NT2/D1 (cell line): Measurements from ENCODE around the gene BMS1.

Source experiments
- DNase-seq: peaks from one replicate; pipeline ENCODE4 v3.0.0-alpha.2; 2011; ENCODE audit warnings: low read depth, low spot score
- H3K27me3 ChIP-seq: 2 replicates; pipeline ENCODE4 v1.6.0; 2011; ENCODE audit warnings: mild to moderate bottlenecking; ENCODE audit not compliant: insufficient read length, insufficient read depth
- H3K36me3 ChIP-seq: 2 replicates; pipeline ENCODE4 v1.6.1; 2011; ENCODE audit warnings: mild to moderate bottlenecking, low read length, mixed read lengths; ENCODE audit not compliant: insufficient read depth, insufficient read length
- H3K4me1 ChIP-seq: 2 replicates; pipeline ENCODE4 v1.5.1; 2011; ENCODE audit not compliant: insufficient read depth, insufficient read length
- H3K4me3 ChIP-seq: 2 replicates; pipeline ENCODE4 v1.5.1; 2011; ENCODE audit warnings: low read depth; ENCODE audit not compliant: insufficient read length
- H3K9ac ChIP-seq: 2 replicates; pipeline ENCODE4 v1.6.0; 2011; ENCODE audit warnings: low read depth; ENCODE audit not compliant: insufficient read length
- H3K9me3 ChIP-seq: 2 replicates; pipeline ENCODE4 v1.5.1; 2011; ENCODE audit warnings: mild to moderate bottlenecking, low read length; ENCODE audit not compliant: insufficient read depth
- SUZ12 ChIP-seq: IDR thresholded peaks from 2 replicates; pipeline ENCODE4 v1.6.1; 2011; ENCODE audit not compliant: insufficient read length, insufficient read depth; ENCODE audit errors: extremely low read depth
- YY1 ChIP-seq: IDR thresholded peaks from 2 replicates; pipeline ENCODE4 v1.6.1; 2011; ENCODE audit not compliant: insufficient read length, insufficient read depth
- ZNF274 ChIP-seq: IDR thresholded peaks from 2 replicates; pipeline ENCODE4 v1.6.1; 2011; ENCODE audit warnings: mild to moderate bottlenecking, low read depth, low read length

The BMS1 gene

GRCh38 chr10:42876476-42876875, 93.9 kb downstream of the BMS1 start:
- no peak for DNase-seq
- Histone ChIP-seq H3K27me3 (no peaks in the 10 kb centered on the region), H3K36me3 (no peaks in the 10 kb centered on the region), H3K9me3 (no peaks in the 10 kb centered on the region), H3K4me1 (peaks cover 4% of the 10 kb centered on the region), H3K4me3 (no peak overlapping the region), H3K9ac (no peak overlapping the region)
- TF ChIP-seq SUZ12 (no peak), YY1 (no peak), ZNF274 (no peak)

GRCh38 chr10:42876945-42877344, 94.3 kb downstream of the BMS1 start:
- Histone ChIP-seq H3K4me3 (no peak overlapping the region), H3K27me3 (no peaks in the 10 kb centered on the region), H3K36me3 (no peaks in the 10 kb centered on the region), H3K4me1 (peaks cover 4% of the 10 kb centered on the region), H3K9me3 (no peaks in the 10 kb centered on the region), H3K9ac (no peak overlapping the region)
- DNase-seq, result no peak
- TF ChIP-seq YY1 (no peak), ZNF274 (no peak), SUZ12 (no peak)

GRCh38 chr10:42877496-42878030, 95.0 kb downstream of the BMS1 start:
- Histone ChIP-seq H3K9ac (no peak overlapping the region), H3K9me3 (peaks cover 6% of the 10 kb centered on the region; the same call in 1 of the 2 replicates), H3K36me3 (no peaks in the 10 kb centered on the region), H3K4me1 (peaks cover 4% of the 10 kb centered on the region), H3K27me3 (no peaks in the 10 kb centered on the region), H3K4me3 (no peak overlapping the region)
- no peak for DNase-seq
- no peak for TF ChIP-seq SUZ12
- no peak for TF ChIP-seq ZNF274
- no peak for TF ChIP-seq YY1

GRCh38 chr10:42878134-42878820, 95.7 kb downstream of the BMS1 start:
- Histone ChIP-seq H3K9ac (no peak overlapping the region), H3K27me3 (no peaks in the 10 kb centered on the region), H3K4me3 (no peak overlapping the region), H3K9me3 (peaks cover 11% of the 10 kb centered on the region; the same call in 1 of the 2 replicates), H3K36me3 (no peaks in the 10 kb centered on the region), H3K4me1 (peaks cover 4% of the 10 kb centered on the region)
- DNase-seq, result no peak
- TF ChIP-seq ZNF274, result no peak
- TF ChIP-seq YY1, result no peak
- no peak for TF ChIP-seq SUZ12

GRCh38 chr10:42878821-42879195, 96.2 kb downstream of the BMS1 start:
- no peak for TF ChIP-seq SUZ12
- no peak for TF ChIP-seq YY1
- TF ChIP-seq ZNF274, result no peak
- H3K9ac ChIP-seq, result no peak overlapping the region

GRCh38 chr10:42879380-42880254, 97.0 kb downstream of the BMS1 start:
- peaks cover 11% of the 10 kb centered on the region; the same call in 1 of the 2 replicates for H3K9me3 ChIP-seq
- DNase-seq, result no peak
- H3K4me1 ChIP-seq, result peaks cover 4% of the 10 kb centered on the region
- no peak overlapping the region for H3K9ac ChIP-seq
- no peak overlapping the region for H3K4me3 ChIP-seq
- TF ChIP-seq SUZ12 (no peak), YY1 (no peak), ZNF274 (no peak)
- no peaks in the 10 kb centered on the region for H3K36me3 ChIP-seq
- H3K27me3 ChIP-seq, result no peaks in the 10 kb centered on the region

More at GRCh38 chr10:42878821-42879195, 96.2 kb downstream of the BMS1 start:
- H3K4me1 ChIP-seq, result peaks cover 4% of the 10 kb centered on the region
- DNase-seq, result no peak
- H3K27me3 ChIP-seq, result no peaks in the 10 kb centered on the region
- H3K4me3 ChIP-seq, result no peak overlapping the region
- peaks cover 11% of the 10 kb centered on the region; the same call in 1 of the 2 replicates for H3K9me3 ChIP-seq
- no peaks in the 10 kb centered on the region for H3K36me3 ChIP-seq

- Histone ChIP-seq H3K4me1 (peaks cover 4% of the 10 kb centered on the region), H3K27me3 (no peaks in the 10 kb centered on the region), H3K36me3 (no peaks in the 10 kb centered on the region), H3K9me3 (peaks cover 11% of the 10 kb centered on the region; the same call in 1 of the 2 replicates), H3K4me3 (no peak overlapping the region), H3K9ac (no peak overlapping the region)
- DNase-seq, result no peak
- TF ChIP-seq YY1, result no peak
- TF ChIP-seq SUZ12, result no peak
- TF ChIP-seq ZNF274, result no peak
These were observed 97.6 kb downstream of the BMS1 start for GRCh38 chr10:42880255-42880620.
